KMS-11 (cell line): ENCODE data around the gene EXOC4.
"Not testable (repeated sequence)": the region's sequence is repeated elsewhere in the genome, so short reads cannot be mapped to it uniquely, and the experiment has no call there.

Source experiments
- H2AFZ ChIP-seq: fragments of 200-600 bp; sonication (generic); 2 replicates; pipeline ENCODE4 v1.6.1; 2016; ENCODE audit warnings: antibody characterized with exemption, mixed run types, low read depth
- H3K27ac ChIP-seq: fragments of 200-600 bp; sonication (generic); 2 replicates; pipeline ENCODE4 v1.6.1; 2016; ENCODE audit warnings: mild to moderate bottlenecking, mixed run types
- H3K27me3 ChIP-seq: fragments of 200-600 bp; sonication (generic); 2 replicates; pipeline ENCODE4 v1.6.1; 2017; ENCODE audit warnings: mild to moderate bottlenecking, low read depth, mixed run types, moderate library complexity; ENCODE audit not compliant: insufficient read depth
- H3K36me3 ChIP-seq: fragments of 200-600 bp; sonication (generic); 2 replicates; pipeline ENCODE4 v1.6.1; 2017; ENCODE audit warnings: mild to moderate bottlenecking, mixed run types; ENCODE audit not compliant: insufficient read depth
- H3K4me1 ChIP-seq: fragments of 200-600 bp; sonication (generic); 2 replicates; pipeline ENCODE4 v1.6.1; 2016; ENCODE audit warnings: mild to moderate bottlenecking, low read depth, mixed run types; ENCODE audit not compliant: poor library complexity, severe bottlenecking
- H3K4me2 ChIP-seq: fragments of 200-600 bp; sonication (generic); 2 replicates; pipeline ENCODE4 v1.7.0; 2016; ENCODE audit warnings: mild to moderate bottlenecking, mixed run types
- H3K4me3 ChIP-seq: fragments of 200-600 bp; sonication (generic); IDR thresholded peaks from 2 replicates; pipeline ENCODE4 v1.6.1; 2017; ENCODE audit warnings: low read depth, low read length, mixed read lengths; ENCODE audit not compliant: insufficient read depth
- H3K79me2 ChIP-seq: fragments of 200-600 bp; sonication (generic); 2 replicates; pipeline ENCODE4 v1.6.1; 2016; ENCODE audit warnings: low read depth, mixed run types; ENCODE audit not compliant: insufficient read depth
- H3K9ac ChIP-seq: fragments of 200-600 bp; sonication (generic); 2 replicates; pipeline ENCODE4 v1.6.1; 2016; ENCODE audit warnings: mild to moderate bottlenecking, mixed run types
- H4K20me1 ChIP-seq: fragments of 200-600 bp; sonication (generic); 2 replicates; pipeline ENCODE4 v1.6.1; 2016; ENCODE audit warnings: mild to moderate bottlenecking, mixed run types; ENCODE audit not compliant: insufficient read depth
- CTCF ChIP-seq: fragments of 200-600 bp; sonication (generic); conservative IDR thresholded peaks from 2 replicates; pipeline ENCODE4 v1.6.1; 2017; ENCODE audit warnings: low read depth, mild to moderate bottlenecking, antibody characterized with exemption, low read length, moderate library complexity, mixed read lengths

Gene EXOC4

GRCh38 chr7:133252858-133253518, at the start of gene EXOC4:
Gene EXOC4 (plus strand): TSS chr7:133253078.
- no peak for TF ChIP-seq CTCF
- peaks cover 11% of the 10 kb centered on the region for H3K4me1 ChIP-seq
- H3K79me2 ChIP-seq: peaks cover 19% of the 10 kb centered on the region; the same call in 1 of the 2 replicates
- peak within 1 kb of the TSS; percentile 59 for H3K27ac ChIP-seq
- H2AFZ ChIP-seq: peak within 1 kb of the TSS; percentile 72
- no peaks in the 10 kb centered on the region for H3K27me3 ChIP-seq
- no peak within 1 kb of the TSS for H3K4me3 ChIP-seq
- H3K36me3 ChIP-seq: no peaks in the 10 kb centered on the region
- no peaks in the 10 kb centered on the region for H4K20me1 ChIP-seq
- peak within 1 kb of the TSS; percentile 84 for H3K4me2 ChIP-seq
- peak within 1 kb of the TSS; percentile 82 for H3K9ac ChIP-seq

DNA sequence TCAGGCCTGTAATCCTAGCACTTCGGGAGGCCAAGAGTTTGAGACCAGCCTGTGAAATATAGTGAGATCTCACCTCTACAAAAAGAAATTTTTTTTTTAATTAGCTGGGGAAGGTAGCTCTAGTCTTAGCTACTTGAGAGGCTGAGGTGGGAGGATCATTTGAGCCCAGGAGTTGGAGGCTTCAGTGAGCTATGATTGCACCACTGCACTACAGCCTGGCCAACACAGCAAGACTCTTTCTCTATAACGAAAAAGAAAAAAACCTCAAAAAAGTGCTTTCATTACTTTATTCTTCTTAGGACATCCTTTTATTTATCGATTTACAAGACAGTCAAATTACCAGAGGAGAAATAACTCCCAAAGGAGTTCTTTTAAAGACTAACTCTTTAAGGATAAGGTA, 49.4 kb upstream of the EXOC4 start:
- H3K36me3 ChIP-seq: no peaks in the 10 kb centered on the region
- H3K4me2 ChIP-seq: no peak overlapping the region
- no peak for TF ChIP-seq CTCF
- no peak overlapping the region for H3K27ac ChIP-seq
- no peak overlapping the region for H3K9ac ChIP-seq
- no peaks in the 10 kb centered on the region for H4K20me1 ChIP-seq
- no peaks in the 10 kb centered on the region for H3K79me2 ChIP-seq
- H3K27me3 ChIP-seq: no peaks in the 10 kb centered on the region
- H3K4me1 ChIP-seq: no peaks in the 10 kb centered on the region
- H3K4me3 ChIP-seq: no peak overlapping the region
- no peak overlapping the region for H2AFZ ChIP-seq

GRCh38 chr7:133207687-133208086, 45.2 kb upstream of the EXOC4 start:
- no peak overlapping the region for H3K27ac ChIP-seq
- no peaks in the 10 kb centered on the region for H3K36me3 ChIP-seq
- no peaks in the 10 kb centered on the region for H4K20me1 ChIP-seq
- no peak overlapping the region for H3K4me3 ChIP-seq
- no peak overlapping the region for H3K4me2 ChIP-seq
- H3K4me1 ChIP-seq: no peaks in the 10 kb centered on the region
- no peak overlapping the region for H2AFZ ChIP-seq
- no peaks in the 10 kb centered on the region for H3K27me3 ChIP-seq
- no peak overlapping the region for H3K9ac ChIP-seq
- H3K79me2 ChIP-seq: no peaks in the 10 kb centered on the region
- TF ChIP-seq CTCF: peak; percentile 51; the same call in 1 of the 2 replicates

GRCh38 chr7:133210817-133211216, 42.1 kb upstream of the EXOC4 start:
- H4K20me1 ChIP-seq, H3K4me3 ChIP-seq, H2AFZ ChIP-seq, H3K4me1 ChIP-seq, H3K27ac ChIP-seq, H3K9ac ChIP-seq, H3K36me3 ChIP-seq, H3K27me3 ChIP-seq, H3K79me2 ChIP-seq, H3K4me2 ChIP-seq: not testable (repeated sequence)

GRCh38 chr7:133213772-133214171, 39.1 kb upstream of the EXOC4 start:
- H3K27ac ChIP-seq: not testable (repeated sequence)

More at GRCh38 chr7:133213772-133214171, 39.1 kb upstream of the EXOC4 start:
- H3K27me3 ChIP-seq, H3K4me2 ChIP-seq, H3K4me1 ChIP-seq, H4K20me1 ChIP-seq, H3K4me3 ChIP-seq, H3K36me3 ChIP-seq, H2AFZ ChIP-seq, H3K79me2 ChIP-seq, H3K9ac ChIP-seq: not testable (repeated sequence)
